HepG2 (cell line): ENCODE measurements around the gene C20orf204. TPM values are rescaled to one million over a fixed set of nuclear protein-coding genes. Genes with fewer than 3 reads are reported as not detected.
A peak's percentile ranks its signal among the peaks of the same experiment; 100 is the strongest.

Experiments
- CREB1 ChIP-seq, 2 experiments: fragments of 450-650 bp in 1 of 2; IDR thresholded peaks; 2 replicates each; pipeline ENCODE4 v1.6.1; 2016 to 2017; ENCODE audit warnings: control low read depth in 1 of 2, mild to moderate bottlenecking in 1 of 2, missing compliant biosample characterization in 1 of 2, missing genetic modification characterization in 1 of 2
- DNMT3B ChIP-seq: conservative IDR thresholded peaks from 2 replicates; pipeline ENCODE4 v1.6.1; 2016; ENCODE audit warnings: missing biosample characterization, control low read depth
- HNF4G ChIP-seq, 2 experiments: sonication (generic) in 1 of 2; formaldehyde crosslinking in 1 of 2; IDR thresholded peaks; 2 replicates each; pipeline versions ENCODE4 v1.4.0 to v1.6.1; 2011 to 2020; ENCODE audit warnings: borderline replicate concordance in 2 of 2, low read depth in 2 of 2, mild to moderate bottlenecking in 2 of 2, low read length in 1 of 2, missing genetic modification reagents in 1 of 2, moderate library complexity in 1 of 2
- LCORL ChIP-seq, 2 experiments: fragments of 450-650 bp in 1 of 2; sonication (generic) in 1 of 2; formaldehyde crosslinking in 1 of 2; IDR thresholded peaks; 2 replicates each; pipeline versions ENCODE4 v1.5.0 to v1.6.1; 2017 to 2020; ENCODE audit warnings: antibody characterized with exemption in 1 of 2, missing genetic modification reagents in 1 of 2
- MED8 ChIP-seq: sonication (generic); formaldehyde crosslinking; IDR thresholded peaks from 2 replicates; pipeline ENCODE4 v1.8.1; 2023; ENCODE audit warnings: mild to moderate bottlenecking, missing genetic modification reagents; ENCODE audit not compliant: insufficient replicate concordance
- MIER3 ChIP-seq: IDR thresholded peaks from 2 replicates; pipeline ENCODE4 v1.6.1; 2016; ENCODE audit warnings: missing compliant biosample characterization, borderline replicate concordance
- PHF8 ChIP-seq: sonication (generic); formaldehyde crosslinking; IDR thresholded peaks from 2 replicates; pipeline ENCODE4 v1.5.0; 2020; ENCODE audit warnings: missing genetic modification reagents
- POLR2G ChIP-seq: fragments of 200-400 bp; formaldehyde crosslinking; IDR thresholded peaks from 2 replicates; pipeline ENCODE4 v1.6.1; 2018; ENCODE audit warnings: mild to moderate bottlenecking, low read depth, low read length, moderate library complexity
- PPARG ChIP-seq: conservative IDR thresholded peaks from 2 replicates; pipeline ENCODE4 v1.6.1; 2016; ENCODE audit warnings: missing biosample characterization, missing genetic modification reagents
- RAD21 ChIP-seq: fragments of 450-650 bp; formaldehyde crosslinking; IDR thresholded peaks from 2 replicates; pipeline ENCODE4 v1.5.0; 2020; ENCODE audit warnings: mild to moderate bottlenecking
- SP2 ChIP-seq: sonication (generic); formaldehyde crosslinking; IDR thresholded peaks from 2 replicates; pipeline ENCODE4 v1.5.1; 2020; ENCODE audit warnings: mild to moderate bottlenecking, missing genetic modification reagents
- TBL1XR1 ChIP-seq: fragments of 150-350 bp; IDR thresholded peaks from 2 replicates; pipeline ENCODE4 v1.6.1; 2014; ENCODE audit warnings: borderline replicate concordance, low read length; ENCODE audit not compliant: partially characterized antibody
- ZBTB20 ChIP-seq: sonication (generic); formaldehyde crosslinking; IDR thresholded peaks from 2 replicates; pipeline ENCODE4 v1.8.1; 2023; ENCODE audit warnings: missing genetic modification reagents, low read depth, mild to moderate bottlenecking, borderline replicate concordance
- ZNF180 ChIP-seq: sonication (generic); formaldehyde crosslinking; IDR thresholded peaks from 2 replicates; pipeline ENCODE4 v1.4.0; 2020; ENCODE audit warnings: low read depth, missing genetic modification reagents, borderline replicate concordance
- ZNF225 ChIP-seq: sonication (generic); formaldehyde crosslinking; IDR thresholded peaks from 2 replicates; pipeline ENCODE4 v1.4.0; 2020; ENCODE audit warnings: mild to moderate bottlenecking, missing genetic modification reagents
- ZNF430 ChIP-seq: sonication (generic); formaldehyde crosslinking; IDR thresholded peaks from 2 replicates; pipeline ENCODE4 v1.9.0; 2021; ENCODE audit warnings: mild to moderate bottlenecking, missing genetic modification reagents
- ZNF451 ChIP-seq: sonication (generic); formaldehyde crosslinking; IDR thresholded peaks from 2 replicates; pipeline ENCODE4 v1.5.0; 2020; ENCODE audit warnings: mild to moderate bottlenecking, missing genetic modification reagents
- ZNF713 ChIP-seq: sonication (generic); formaldehyde crosslinking; IDR thresholded peaks from 2 replicates; pipeline ENCODE4 v1.4.0; 2020; ENCODE audit warnings: mild to moderate bottlenecking, missing genetic modification reagents
- ZNF788 ChIP-seq: sonication (generic); formaldehyde crosslinking; IDR thresholded peaks from 2 replicates; pipeline ENCODE4 v1.5.0; 2020; ENCODE audit warnings: mild to moderate bottlenecking, missing genetic modification reagents, borderline replicate concordance
- polyA plus RNA-seq, 8 experiments: library from polyadenylated mRNA; depleted of rRNA in 3 of 8; stranded (reverse) in 7 of 8; unstranded in 1 of 8; fragments of >200 nt; fragmentation: Illumina TruSeq in 4 of 8; extraction: Trizol in 4 of 8; gene quantifications; 2 replicates each; pipeline versions ENCODE4 v1.2.1 to v1.2.3, GENCODE V29; 2011 to 2016; ENCODE audit warnings: low read depth in 4 of 8, missing spikeins in 1 of 8, mixed read lengths in 1 of 8; ENCODE audit not compliant: insufficient read depth in 1 of 8
- total RNA-seq, 5 experiments: library from RNA; depleted of rRNA; stranded (reverse); fragments of >200 nt; fragmentation: Illumina TruSeq; extraction: Trizol; gene quantifications; 2 replicates each; pipeline ENCODE4 v1.2.3, GENCODE V29; 2016; ENCODE audit warnings: low read depth in 1 of 5
- TF ChIP-seq, protein P1 (sequence below): sonication (generic); formaldehyde crosslinking; IDR thresholded peaks from 2 replicates; pipeline ENCODE4 v1.5.0; 2020; ENCODE audit warnings: mild to moderate bottlenecking, low read depth, missing genetic modification reagents, borderline replicate concordance
- TF ChIP-seq, protein P2 (sequence below): sonication (generic); formaldehyde crosslinking; IDR thresholded peaks from 2 replicates; pipeline ENCODE4 v1.8.1; 2022; ENCODE audit warnings: mild to moderate bottlenecking, missing genetic modification reagents
- TF ChIP-seq, protein P3 (sequence below): IDR thresholded peaks from 2 replicates; pipeline ENCODE4 v1.6.1; 2016; ENCODE audit warnings: mild to moderate bottlenecking, missing biosample characterization, missing genetic modification reagents
- TF ChIP-seq, protein P4 (sequence below): sonication (generic); formaldehyde crosslinking; IDR thresholded peaks from 2 replicates; pipeline ENCODE4 v1.4.0; 2020; ENCODE audit warnings: missing genetic modification reagents
- TF ChIP-seq, protein P5 (sequence below): sonication (generic); formaldehyde crosslinking; IDR thresholded peaks from 2 replicates; pipeline ENCODE4 v1.5.1; 2020; ENCODE audit warnings: missing genetic modification reagents, mild to moderate bottlenecking, borderline replicate concordance

The C20orf204 gene
- total and polyA plus RNA-seq, 2 of the 13 experiments (the other 11 are each of a cell fraction or from before 2014, with no cell fraction given) = 22.1 to 80.0 TPM

DNA sequence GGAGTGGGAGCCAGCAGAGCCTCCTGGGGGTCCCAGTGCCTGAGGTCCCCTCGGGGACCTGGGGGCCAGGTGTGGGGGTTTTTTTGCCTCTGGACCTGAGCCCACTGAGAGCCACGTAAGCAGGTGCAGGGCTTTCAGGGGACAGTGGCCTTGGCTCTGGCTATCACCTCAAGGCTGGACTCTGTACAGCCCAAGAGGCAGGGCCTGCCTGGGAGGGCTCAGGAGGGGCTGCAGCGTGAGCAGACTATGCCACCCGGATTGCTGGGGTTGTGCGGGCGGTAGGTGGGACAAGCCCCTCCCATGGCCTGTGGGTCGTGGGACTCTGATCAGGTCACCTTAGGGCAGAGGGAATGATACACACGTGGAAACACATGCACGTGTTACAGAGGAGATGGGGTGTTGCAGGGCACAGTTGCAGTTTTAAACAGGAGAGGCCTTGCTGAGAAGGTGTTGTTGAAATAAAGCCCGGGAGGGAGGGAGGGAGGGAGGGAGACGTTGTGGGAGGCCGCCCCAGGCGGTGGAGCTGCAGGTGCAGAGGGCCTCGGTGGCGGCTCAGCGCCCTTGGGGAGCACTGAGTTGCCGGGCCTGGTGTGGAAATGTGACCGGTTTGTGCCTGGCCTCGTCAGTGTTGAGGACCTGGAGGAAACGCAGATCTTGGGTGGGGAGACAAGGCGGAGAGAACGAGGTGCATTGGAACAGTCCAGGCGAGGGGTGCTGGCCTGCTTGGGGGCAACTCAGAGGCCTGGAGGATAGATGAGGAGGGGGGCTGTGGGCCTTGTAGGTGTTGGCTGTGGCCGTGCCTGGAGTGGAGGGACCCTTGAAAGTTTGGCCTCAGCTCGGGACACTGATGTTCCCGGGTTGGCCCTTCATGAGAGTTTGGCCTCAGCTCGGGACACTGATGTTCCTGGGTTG lies 29.3 kb downstream of the C20orf204 start (continued):
- TF ChIP-seq ZNF451 (CRISPR knock-in tag) = peak; percentile 76; the same call in 1 of the 2 replicates
- TF ChIP-seq RAD21 (CRISPR knock-in tag) = peak; percentile 25; the same call in 1 of the 2 replicates
- TF ChIP-seq, protein P1, sequence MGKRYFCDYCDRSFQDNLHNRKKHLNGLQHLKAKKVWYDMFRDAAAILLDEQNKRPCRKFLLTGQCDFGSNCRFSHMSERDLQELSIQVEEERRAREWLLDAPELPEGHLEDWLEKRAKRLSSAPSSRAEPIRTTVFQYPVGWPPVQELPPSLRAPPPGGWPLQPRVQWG (CRISPR knock-in tag) = no peak
- TF ChIP-seq, protein P2, sequence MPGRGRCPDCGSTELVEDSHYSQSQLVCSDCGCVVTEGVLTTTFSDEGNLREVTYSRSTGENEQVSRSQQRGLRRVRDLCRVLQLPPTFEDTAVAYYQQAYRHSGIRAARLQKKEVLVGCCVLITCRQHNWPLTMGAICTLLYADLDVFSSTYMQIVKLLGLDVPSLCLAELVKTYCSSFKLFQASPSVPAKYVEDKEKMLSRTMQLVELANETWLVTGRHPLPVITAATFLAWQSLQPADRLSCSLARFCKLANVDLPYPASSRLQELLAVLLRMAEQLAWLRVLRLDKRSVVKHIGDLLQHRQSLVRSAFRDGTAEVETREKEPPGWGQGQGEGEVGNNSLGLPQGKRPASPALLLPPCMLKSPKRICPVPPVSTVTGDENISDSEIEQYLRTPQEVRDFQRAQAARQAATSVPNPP (CRISPR knock-in tag) = 0 out of 2 replicates have a peak, but pooled peaks have one; percentile 42
- peak; percentile 93 for TF ChIP-seq ZNF430 (CRISPR knock-in tag)
- TF ChIP-seq, protein P3, sequence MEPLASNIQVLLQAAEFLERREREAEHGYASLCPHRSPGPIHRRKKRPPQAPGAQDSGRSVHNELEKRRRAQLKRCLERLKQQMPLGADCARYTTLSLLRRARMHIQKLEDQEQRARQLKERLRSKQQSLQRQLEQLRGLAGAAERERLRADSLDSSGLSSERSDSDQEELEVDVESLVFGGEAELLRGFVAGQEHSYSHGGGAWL = 0 out of 2 replicates have a peak, but pooled peaks have one; percentile 44
- TF ChIP-seq SP2 = peak; percentile 58
- no peak for TF ChIP-seq CREB1 (IDR thresholded peaks at IDR 0.05)
- TF ChIP-seq CREB1 (CRISPR knock-in tag; IDR thresholded peaks at IDR 0.05) = no peak
- TF ChIP-seq POLR2G = peak; percentile 8
- peak; percentile 74 for TF ChIP-seq ZNF788 (CRISPR knock-in tag)
- TF ChIP-seq, protein P4, sequence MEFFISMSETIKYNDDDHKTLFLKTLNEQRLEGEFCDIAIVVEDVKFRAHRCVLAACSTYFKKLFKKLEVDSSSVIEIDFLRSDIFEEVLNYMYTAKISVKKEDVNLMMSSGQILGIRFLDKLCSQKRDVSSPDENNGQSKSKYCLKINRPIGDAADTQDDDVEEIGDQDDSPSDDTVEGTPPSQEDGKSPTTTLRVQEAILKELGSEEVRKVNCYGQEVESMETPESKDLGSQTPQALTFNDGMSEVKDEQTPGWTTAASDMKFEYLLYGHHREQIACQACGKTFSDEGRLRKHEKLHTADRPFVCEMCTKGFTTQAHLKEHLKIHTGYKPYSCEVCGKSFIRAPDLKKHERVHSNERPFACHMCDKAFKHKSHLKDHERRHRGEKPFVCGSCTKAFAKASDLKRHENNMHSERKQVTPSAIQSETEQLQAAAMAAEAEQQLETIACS (CRISPR knock-in tag) = 0 out of 2 replicates have a peak, but pooled peaks have one; percentile 10
- TF ChIP-seq ZNF180 (CRISPR knock-in tag) = no peak
- TF ChIP-seq PPARG (CRISPR knock-in tag) = no peak
- no peak for TF ChIP-seq LCORL (IDR thresholded peaks at IDR 0.05)
- TF ChIP-seq LCORL (CRISPR knock-in tag; IDR thresholded peaks at IDR 0.05) = peak; percentile 83
- TF ChIP-seq ZBTB20 = peak; percentile 56; the same call in 1 of the 2 replicates
- 0 out of 2 replicates have a peak, but pooled peaks have one; percentile 26 for TF ChIP-seq HNF4G (IDR thresholded peaks at IDR 0.05; ENCODE audit: borderline replicate concordance, low read depth, low read length)
- TF ChIP-seq HNF4G (CRISPR knock-in tag; IDR thresholded peaks at IDR 0.05; ENCODE audit: borderline replicate concordance, low read depth) = 0 out of 2 replicates have a peak, but pooled peaks have one; percentile 28
- no peak for TF ChIP-seq ZNF713 (CRISPR knock-in tag)
- peak; percentile 57 for TF ChIP-seq ZNF225 (CRISPR knock-in tag)
- no peak for TF ChIP-seq DNMT3B (CRISPR knock-in tag)
- peak; percentile 33; the same call in 1 of the 2 replicates for TF ChIP-seq PHF8 (CRISPR knock-in tag)
- no peak for TF ChIP-seq MED8 (CRISPR knock-in tag)
- peak; percentile 42; the same call in 1 of the 2 replicates for TF ChIP-seq MIER3 (CRISPR knock-in tag)
- no peak for TF ChIP-seq TBL1XR1
- TF ChIP-seq, protein P5, sequence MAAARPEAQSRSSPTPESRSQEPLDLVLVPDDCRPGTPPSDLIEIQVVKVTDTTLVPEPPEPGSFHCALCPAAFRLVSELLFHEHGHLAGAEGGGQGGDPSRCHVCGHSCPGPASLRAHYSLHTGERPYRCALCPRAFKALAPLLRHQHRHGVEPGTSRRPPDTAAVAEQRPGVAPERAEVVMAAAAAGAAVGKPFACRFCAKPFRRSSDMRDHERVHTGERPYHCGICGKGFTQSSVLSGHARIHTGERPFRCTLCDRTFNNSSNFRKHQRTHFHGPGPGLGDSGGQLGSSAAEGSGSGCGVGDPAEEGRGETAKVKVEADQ (CRISPR knock-in tag) = 0 out of 2 replicates have a peak, but pooled peaks have one; percentile 71
